Measurements from ENCODE around the gene HTR6.

GRCh38 chr1:19708567-19709110, 44.0 kb downstream of the HTR6 start:
- TF ChIP-seq, protein P1, sequence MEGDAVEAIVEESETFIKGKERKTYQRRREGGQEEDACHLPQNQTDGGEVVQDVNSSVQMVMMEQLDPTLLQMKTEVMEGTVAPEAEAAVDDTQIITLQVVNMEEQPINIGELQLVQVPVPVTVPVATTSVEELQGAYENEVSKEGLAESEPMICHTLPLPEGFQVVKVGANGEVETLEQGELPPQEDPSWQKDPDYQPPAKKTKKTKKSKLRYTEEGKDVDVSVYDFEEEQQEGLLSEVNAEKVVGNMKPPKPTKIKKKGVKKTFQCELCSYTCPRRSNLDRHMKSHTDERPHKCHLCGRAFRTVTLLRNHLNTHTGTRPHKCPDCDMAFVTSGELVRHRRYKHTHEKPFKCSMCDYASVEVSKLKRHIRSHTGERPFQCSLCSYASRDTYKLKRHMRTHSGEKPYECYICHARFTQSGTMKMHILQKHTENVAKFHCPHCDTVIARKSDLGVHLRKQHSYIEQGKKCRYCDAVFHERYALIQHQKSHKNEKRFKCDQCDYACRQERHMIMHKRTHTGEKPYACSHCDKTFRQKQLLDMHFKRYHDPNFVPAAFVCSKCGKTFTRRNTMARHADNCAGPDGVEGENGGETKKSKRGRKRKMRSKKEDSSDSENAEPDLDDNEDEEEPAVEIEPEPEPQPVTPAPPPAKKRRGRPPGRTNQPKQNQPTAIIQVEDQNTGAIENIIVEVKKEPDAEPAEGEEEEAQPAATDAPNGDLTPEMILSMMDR (IDR thresholded peaks at IDR 0.05; ENCODE audit: low read depth, low read length), result no peak
- no peak for TF ChIP-seq EZH2phosphoT487 (IDR thresholded peaks at IDR 0.05; ENCODE audit: low read depth)

Data from OCI-LY3 (cell line).